Measurements from ENCODE around the gene LTC4S. TPM values are rescaled to one million over a fixed set of nuclear protein-coding genes. Genes with fewer than 3 reads are reported as not detected.

The LTC4S gene
- total RNA-seq, 1 donor from 2014 or later: 13.7 TPM

GRCh38 chr5:179795049-179795862 is 1.5 kb downstream of the LTC4S start:
- DNase-seq (ENCODE audit: low spot score): peak; percentile 54

GRCh38 chr5:179795863-179796833 is 2.4 kb downstream of the LTC4S start:
- peak; percentile 80 for DNase-seq (ENCODE audit: low spot score)

- peak; percentile 44 for DNase-seq (ENCODE audit: low spot score)
Observed at GRCh38 chr5:179796877-179797608, 3.3 kb downstream of the LTC4S start.

GRCh38 chr5:179797741-179798140 is 4.0 kb downstream of the LTC4S start:
- DNase-seq (ENCODE audit: low spot score): no peak

- DNase-seq (ENCODE audit: low spot score): no peak
Observed at GRCh38 chr5:179798144-179798770, 4.5 kb downstream of the LTC4S start.

GRCh38 chr5:179798771-179799643 is 5.2 kb downstream of the LTC4S start:
- peak; percentile 43 for DNase-seq (ENCODE audit: low spot score)

- no peak for DNase-seq (ENCODE audit: low spot score)
Observed at GRCh38 chr5:179799644-179799973, 5.8 kb downstream of the LTC4S start.

GRCh38 chr5:179800071-179800695 is 6.4 kb downstream of the LTC4S start:
- DNase-seq (ENCODE audit: low spot score): no peak

GRCh38 chr5:179800696-179801201 is 7.0 kb downstream of the LTC4S start:
- DNase-seq (ENCODE audit: low spot score): no peak

GRCh38 chr5:179801304-179802206 is 7.8 kb downstream of the LTC4S start:
- peak; percentile 76 for DNase-seq (ENCODE audit: low spot score)

- DNase-seq (ENCODE audit: low spot score): no peak
Observed at GRCh38 chr5:179802207-179802883, 8.6 kb downstream of the LTC4S start.

GRCh38 chr5:179802950-179803562 is 9.3 kb downstream of the LTC4S start:
- DNase-seq (ENCODE audit: low spot score): no peak

- DNase-seq (ENCODE audit: low spot score): peak; percentile 44
Observed at GRCh38 chr5:179803651-179804554, 10.1 kb downstream of the LTC4S start.

- no peak for DNase-seq (ENCODE audit: low spot score)
Observed at GRCh38 chr5:179804555-179804947, 10.8 kb downstream of the LTC4S start.

- DNase-seq (ENCODE audit: low spot score): no peak
Observed at GRCh38 chr5:179805070-179805528, 11.3 kb downstream of the LTC4S start.

GRCh38 chr5:179805529-179806249 is 11.9 kb downstream of the LTC4S start:
- DNase-seq (ENCODE audit: low spot score): peak; percentile 45

Data from ureter (tissue), 1 donor.